ENCODE results near the gene ZNF862.

ZNF862 gene

GRCh38 chr7:149832332-149833041 lies 5.7 kb upstream of the ZNF862 start:
- in situ Hi-C loops (cut with MboI; ENCODE audit: low pct_unique_long_range_greater_than_20kb, low sequenced_read_pairs, unreplicated experiment): no loop called here
- DNase-seq (ENCODE audit: low spot score): no peak
- TF ChIP-seq CTCF (IDR thresholded peaks at IDR 0.05; ENCODE audit: extremely low read depth, insufficient read depth, missing control alignments): no peak

- in situ Hi-C loops (cut with MboI; ENCODE audit: low pct_unique_long_range_greater_than_20kb, low sequenced_read_pairs, unreplicated experiment): no loop called here
- no peak for DNase-seq (ENCODE audit: low spot score)
- TF ChIP-seq CTCF (IDR thresholded peaks at IDR 0.05; ENCODE audit: extremely low read depth, insufficient read depth, missing control alignments): no peak
Observed at GRCh38 chr7:149833495-149834130, 4.6 kb upstream of the ZNF862 start.

- TF ChIP-seq CTCF (IDR thresholded peaks at IDR 0.05; ENCODE audit: extremely low read depth, insufficient read depth, missing control alignments): no peak
- no peak for DNase-seq (ENCODE audit: low spot score)
- in situ Hi-C loops (cut with MboI; ENCODE audit: low pct_unique_long_range_greater_than_20kb, low sequenced_read_pairs, unreplicated experiment): no loop called here
Observed at GRCh38 chr7:149834601-149835000, 3.6 kb upstream of the ZNF862 start.

GRCh38 chr7:149836434-149836833 lies 1.7 kb upstream of the ZNF862 start:
- in situ Hi-C loops (cut with MboI; ENCODE audit: low pct_unique_long_range_greater_than_20kb, low sequenced_read_pairs, unreplicated experiment): no loop called here
- TF ChIP-seq CTCF (IDR thresholded peaks at IDR 0.05; ENCODE audit: extremely low read depth, insufficient read depth, missing control alignments): no peak
- no peak for DNase-seq (ENCODE audit: low spot score)

GRCh38 chr7:149837564-149838223 lies 481 bp upstream of the ZNF862 start:
- in situ Hi-C loops (cut with MboI; ENCODE audit: low pct_unique_long_range_greater_than_20kb, low sequenced_read_pairs, unreplicated experiment): no loop called here

GRCh38 chr7:149838992-149839408 lies 825 bp downstream of the ZNF862 start:
- no peak for DNase-seq (ENCODE audit: low spot score)
- in situ Hi-C loops (cut with MboI; ENCODE audit: low pct_unique_long_range_greater_than_20kb, low sequenced_read_pairs, unreplicated experiment): no loop called here
- TF ChIP-seq CTCF (IDR thresholded peaks at IDR 0.05; ENCODE audit: extremely low read depth, insufficient read depth, missing control alignments): no peak

More at GRCh38 chr7:149837564-149838223, 481 bp upstream of the ZNF862 start:
- no peak for TF ChIP-seq CTCF (IDR thresholded peaks at IDR 0.05; ENCODE audit: extremely low read depth, insufficient read depth, missing control alignments)
- DNase-seq (ENCODE audit: low spot score): no peak
